ENCODE measurements around the gene SRA1. TPM values are rescaled to one million over a fixed set of nuclear protein-coding genes. Genes with fewer than 3 reads are reported as not detected.

Gene SRA1
- total RNA-seq, 1 experiment from 2014 or later: 52.0 TPM

DNA sequence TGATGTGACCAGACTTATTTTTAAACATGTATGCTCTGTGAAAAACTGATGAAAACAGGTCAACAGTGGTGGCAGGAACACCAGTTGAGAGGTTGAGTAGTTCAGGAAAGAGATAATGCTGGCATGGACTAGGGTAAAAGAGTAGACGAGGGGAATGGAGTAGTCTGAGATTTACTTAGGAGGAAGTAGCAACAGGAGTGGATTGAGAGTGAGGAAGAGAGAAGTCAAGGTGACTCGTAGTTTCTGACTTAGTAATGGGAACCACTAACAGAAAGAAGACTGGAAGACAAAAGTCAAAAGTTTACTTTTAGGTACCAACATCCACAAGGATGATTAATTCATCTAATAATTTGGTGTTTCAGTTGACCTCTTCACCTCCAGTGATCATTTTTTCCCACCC lies 3.6 kb downstream of the SRA1 start:
- no TSS peak for BruUV-seq (replicated peaks)
- ATAC-seq: no peak
- intact Hi-C loops (cut with micrococcal nuclease; ENCODE audit: unreplicated experiment): no loop called here
- CTCF ChIA-PET: no interaction called here
- TF ChIP-seq TCF7L2 (IDR thresholded peaks at IDR 0.05; ENCODE audit: low read depth, low read length) (no peak), SIN3A (IDR thresholded peaks at IDR 0.05; ENCODE audit: borderline replicate concordance, insufficient read depth, low read depth, low read length) (no peak), POLR2AphosphoS5 (IDR thresholded peaks at IDR 0.05; ENCODE audit: low read depth, low read length) (no peak)
- TF ChIP-seq, protein P1, sequence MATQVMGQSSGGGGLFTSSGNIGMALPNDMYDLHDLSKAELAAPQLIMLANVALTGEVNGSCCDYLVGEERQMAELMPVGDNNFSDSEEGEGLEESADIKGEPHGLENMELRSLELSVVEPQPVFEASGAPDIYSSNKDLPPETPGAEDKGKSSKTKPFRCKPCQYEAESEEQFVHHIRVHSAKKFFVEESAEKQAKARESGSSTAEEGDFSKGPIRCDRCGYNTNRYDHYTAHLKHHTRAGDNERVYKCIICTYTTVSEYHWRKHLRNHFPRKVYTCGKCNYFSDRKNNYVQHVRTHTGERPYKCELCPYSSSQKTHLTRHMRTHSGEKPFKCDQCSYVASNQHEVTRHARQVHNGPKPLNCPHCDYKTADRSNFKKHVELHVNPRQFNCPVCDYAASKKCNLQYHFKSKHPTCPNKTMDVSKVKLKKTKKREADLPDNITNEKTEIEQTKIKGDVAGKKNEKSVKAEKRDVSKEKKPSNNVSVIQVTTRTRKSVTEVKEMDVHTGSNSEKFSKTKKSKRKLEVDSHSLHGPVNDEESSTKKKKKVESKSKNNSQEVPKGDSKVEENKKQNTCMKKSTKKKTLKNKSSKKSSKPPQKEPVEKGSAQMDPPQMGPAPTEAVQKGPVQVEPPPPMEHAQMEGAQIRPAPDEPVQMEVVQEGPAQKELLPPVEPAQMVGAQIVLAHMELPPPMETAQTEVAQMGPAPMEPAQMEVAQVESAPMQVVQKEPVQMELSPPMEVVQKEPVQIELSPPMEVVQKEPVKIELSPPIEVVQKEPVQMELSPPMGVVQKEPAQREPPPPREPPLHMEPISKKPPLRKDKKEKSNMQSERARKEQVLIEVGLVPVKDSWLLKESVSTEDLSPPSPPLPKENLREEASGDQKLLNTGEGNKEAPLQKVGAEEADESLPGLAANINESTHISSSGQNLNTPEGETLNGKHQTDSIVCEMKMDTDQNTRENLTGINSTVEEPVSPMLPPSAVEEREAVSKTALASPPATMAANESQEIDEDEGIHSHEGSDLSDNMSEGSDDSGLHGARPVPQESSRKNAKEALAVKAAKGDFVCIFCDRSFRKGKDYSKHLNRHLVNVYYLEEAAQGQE (IDR thresholded peaks at IDR 0.05; ENCODE audit: insufficient read depth in 1 of 2, low read depth in 2 of 2, low read length in 1 of 2): no peak
- TF ChIP-seq, protein P2, sequence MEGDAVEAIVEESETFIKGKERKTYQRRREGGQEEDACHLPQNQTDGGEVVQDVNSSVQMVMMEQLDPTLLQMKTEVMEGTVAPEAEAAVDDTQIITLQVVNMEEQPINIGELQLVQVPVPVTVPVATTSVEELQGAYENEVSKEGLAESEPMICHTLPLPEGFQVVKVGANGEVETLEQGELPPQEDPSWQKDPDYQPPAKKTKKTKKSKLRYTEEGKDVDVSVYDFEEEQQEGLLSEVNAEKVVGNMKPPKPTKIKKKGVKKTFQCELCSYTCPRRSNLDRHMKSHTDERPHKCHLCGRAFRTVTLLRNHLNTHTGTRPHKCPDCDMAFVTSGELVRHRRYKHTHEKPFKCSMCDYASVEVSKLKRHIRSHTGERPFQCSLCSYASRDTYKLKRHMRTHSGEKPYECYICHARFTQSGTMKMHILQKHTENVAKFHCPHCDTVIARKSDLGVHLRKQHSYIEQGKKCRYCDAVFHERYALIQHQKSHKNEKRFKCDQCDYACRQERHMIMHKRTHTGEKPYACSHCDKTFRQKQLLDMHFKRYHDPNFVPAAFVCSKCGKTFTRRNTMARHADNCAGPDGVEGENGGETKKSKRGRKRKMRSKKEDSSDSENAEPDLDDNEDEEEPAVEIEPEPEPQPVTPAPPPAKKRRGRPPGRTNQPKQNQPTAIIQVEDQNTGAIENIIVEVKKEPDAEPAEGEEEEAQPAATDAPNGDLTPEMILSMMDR (IDR thresholded peaks at IDR 0.05): no peak
- Histone ChIP-seq H3K4me3 (ENCODE audit: low read depth in 2 of 2, low read length in 2 of 2) (no peak overlapping the region), H3K36me3 (ENCODE audit: control insufficient read depth, insufficient read depth, low read length) (peaks cover 10% of the 10 kb centered on the region; the same call in 1 of the 2 replicates), H3K27ac (ENCODE audit: low read length) (no peak overlapping the region), H3K4me1 (ENCODE audit: control insufficient read depth, insufficient read depth, low read length) (peaks cover 37% of the 10 kb centered on the region), H3K9me3 (ENCODE audit: control insufficient read depth, insufficient read depth, low read depth, low read length) (no peaks in the 10 kb centered on the region), H3K27me3 (ENCODE audit: control insufficient read depth, insufficient read depth, low read length) (no peaks in the 10 kb centered on the region)
- in situ Hi-C loops (cut with HindIII; ENCODE audit: low pct_unique_long_range_greater_than_20kb, low sequenced_read_pairs): no loop called here
- POLR2A ChIA-PET: interaction anchor here (0.6 kb wide), 1 partner anchor 104 kb away, joined by 3 read pairs; no protein-coding TSS in a partner anchor
- no peak for DNase-seq (ENCODE audit: low read depth, low spot score)

DNA sequence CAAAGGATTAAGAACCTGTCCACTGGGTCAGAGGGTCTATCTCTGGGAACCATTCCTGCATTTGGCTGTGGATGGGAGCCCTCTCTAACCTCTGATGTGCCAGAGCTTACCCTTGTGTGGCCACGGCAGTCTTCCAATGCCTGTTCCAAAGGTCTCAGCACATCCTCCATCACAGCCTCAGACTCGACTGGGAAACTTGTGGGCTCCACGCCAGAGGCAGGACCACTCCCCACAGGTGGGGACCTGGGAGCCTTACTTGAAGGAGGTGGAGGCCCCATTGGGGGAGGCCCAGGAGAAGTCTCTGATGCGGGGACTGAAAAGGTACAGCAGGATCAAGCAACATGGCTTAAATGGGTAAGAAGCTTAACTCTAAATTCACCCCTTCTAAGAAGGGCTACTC lies 5.4 kb downstream of the SRA1 start:
- in situ Hi-C loops (cut with HindIII; ENCODE audit: low pct_unique_long_range_greater_than_20kb, low sequenced_read_pairs): no loop called here
- Histone ChIP-seq H3K4me1 (ENCODE audit: control insufficient read depth, insufficient read depth, low read length) (peaks cover 49% of the 10 kb centered on the region), H3K27me3 (ENCODE audit: control insufficient read depth, insufficient read depth, low read length) (no peaks in the 10 kb centered on the region), H3K9me3 (ENCODE audit: control insufficient read depth, insufficient read depth, low read depth, low read length) (no peaks in the 10 kb centered on the region), H3K27ac (ENCODE audit: low read length) (no peak overlapping the region), H3K4me3 (ENCODE audit: low read depth in 2 of 2, low read length in 2 of 2) (no peak overlapping the region), H3K36me3 (ENCODE audit: control insufficient read depth, insufficient read depth, low read length) (peaks cover 10% of the 10 kb centered on the region; the same call in 1 of the 2 replicates)
- DNase-seq (ENCODE audit: low read depth, low spot score) (no peak), ATAC-seq (no peak)
- POLR2A ChIA-PET: interaction anchor here (0.7 kb wide), 1 partner anchor 148 kb away, joined by 5 read pairs; no protein-coding TSS in a partner anchor
- no TSS peak for BruUV-seq (replicated peaks)
- TF ChIP-seq, protein P1 (IDR thresholded peaks at IDR 0.05; ENCODE audit: insufficient read depth in 1 of 2, low read depth in 2 of 2, low read length in 1 of 2): no peak
- intact Hi-C loops (cut with micrococcal nuclease; ENCODE audit: unreplicated experiment): no loop called here
- CTCF ChIA-PET: no interaction called here

All from Panc1 (cell line).